ENCODE data around the gene ACBD4. TPM values are rescaled to one million over a fixed set of nuclear protein-coding genes. Genes with fewer than 3 reads are reported as not detected.

The ACBD4 gene
- total and polyA plus RNA-seq, 2 of the 13 experiments (the other 11 are each of a cell fraction or from before 2014, with no cell fraction given): 16.1 to 26.9 TPM

DNA sequence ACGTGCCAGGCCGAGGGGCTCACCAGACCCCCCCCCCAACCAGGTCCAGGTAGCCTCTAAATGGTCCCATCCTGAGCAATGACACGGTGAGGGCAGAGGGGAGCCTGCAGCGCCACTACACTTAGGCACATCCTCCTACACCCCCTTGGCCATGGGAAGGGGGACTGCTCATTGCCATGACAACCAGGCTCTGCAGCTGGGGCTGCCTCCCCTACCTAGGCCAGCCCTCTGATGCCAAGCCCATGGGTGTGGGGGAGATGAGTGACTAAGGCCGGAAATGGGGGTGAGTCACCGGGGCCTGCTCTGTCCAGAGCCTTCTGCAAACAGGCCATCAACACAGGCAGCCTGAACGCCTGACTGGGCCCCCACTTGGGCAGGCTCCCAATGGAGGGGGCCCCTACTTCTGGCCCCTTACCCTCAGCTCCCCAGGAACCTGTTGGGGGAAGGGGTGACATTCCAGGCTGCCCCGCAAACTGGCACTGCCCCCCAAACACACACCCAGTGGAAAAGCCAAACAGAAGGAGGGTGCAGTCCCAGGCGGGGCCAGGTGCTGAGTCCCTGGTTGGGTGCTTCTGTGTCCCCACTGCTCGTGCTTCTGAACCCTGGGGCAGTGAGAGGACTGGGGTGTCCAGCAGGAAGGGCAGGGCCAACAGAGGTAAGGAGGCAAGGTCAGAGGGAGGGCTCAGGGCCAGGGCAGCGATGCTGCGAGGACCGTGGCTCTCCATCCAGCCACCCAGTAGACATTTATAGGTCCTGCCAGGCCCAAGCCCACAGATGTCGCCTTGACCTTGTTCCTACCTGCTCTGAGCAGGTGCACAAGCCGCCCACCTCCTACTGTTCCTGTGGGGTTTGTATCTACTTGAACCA lies 11.3 kb upstream of the ACBD4 start (continued):
- 0 out of 2 replicates have a peak, but pooled peaks have one; percentile 62 for TF ChIP-seq ZNF337 (CRISPR knock-in tag; IDR thresholded peaks at IDR 0.05; ENCODE audit: borderline replicate concordance, low read depth)
- peak; percentile 43 for TF ChIP-seq HDAC2 (CRISPR knock-in tag; IDR thresholded peaks at IDR 0.05)
- TF ChIP-seq ATF2 (CRISPR knock-in tag; IDR thresholded peaks at IDR 0.05): no peak
- TF ChIP-seq, protein P1, sequence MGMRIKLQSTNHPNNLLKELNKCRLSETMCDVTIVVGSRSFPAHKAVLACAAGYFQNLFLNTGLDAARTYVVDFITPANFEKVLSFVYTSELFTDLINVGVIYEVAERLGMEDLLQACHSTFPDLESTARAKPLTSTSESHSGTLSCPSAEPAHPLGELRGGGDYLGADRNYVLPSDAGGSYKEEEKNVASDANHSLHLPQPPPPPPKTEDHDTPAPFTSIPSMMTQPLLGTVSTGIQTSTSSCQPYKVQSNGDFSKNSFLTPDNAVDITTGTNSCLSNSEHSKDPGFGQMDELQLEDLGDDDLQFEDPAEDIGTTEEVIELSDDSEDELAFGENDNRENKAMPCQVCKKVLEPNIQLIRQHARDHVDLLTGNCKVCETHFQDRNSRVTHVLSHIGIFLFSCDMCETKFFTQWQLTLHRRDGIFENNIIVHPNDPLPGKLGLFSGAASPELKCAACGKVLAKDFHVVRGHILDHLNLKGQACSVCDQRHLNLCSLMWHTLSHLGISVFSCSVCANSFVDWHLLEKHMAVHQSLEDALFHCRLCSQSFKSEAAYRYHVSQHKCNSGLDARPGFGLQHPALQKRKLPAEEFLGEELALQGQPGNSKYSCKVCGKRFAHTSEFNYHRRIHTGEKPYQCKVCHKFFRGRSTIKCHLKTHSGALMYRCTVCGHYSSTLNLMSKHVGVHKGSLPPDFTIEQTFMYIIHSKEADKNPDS (CRISPR knock-in tag; IDR thresholded peaks at IDR 0.05): no peak
- TF ChIP-seq SRSF1 (optimal IDR thresholded peaks at IDR 0.05; ENCODE audit: low read depth, low read length): peak; percentile 95
- peak; percentile 52; the same call in 1 of the 2 replicates for TF ChIP-seq ZNF710 (CRISPR knock-in tag; IDR thresholded peaks at IDR 0.05; ENCODE audit: borderline replicate concordance)
- TF ChIP-seq ZNF589 (CRISPR knock-in tag; conservative IDR thresholded peaks at IDR 0.05): 0 out of 2 replicates have a peak, but pooled peaks have one; percentile 60
- TF ChIP-seq PRPF4 (IDR thresholded peaks at IDR 0.05; ENCODE audit: low read depth, low read length, poor library complexity, severe bottlenecking): no peak
- peak; percentile 43; the same call in 1 of the 2 replicates for TF ChIP-seq MIXL1 (CRISPR knock-in tag; IDR thresholded peaks at IDR 0.05)
- TF ChIP-seq ZNF790 (CRISPR knock-in tag; IDR thresholded peaks at IDR 0.05; ENCODE audit: borderline replicate concordance): no peak
- TF ChIP-seq ZNF124 (CRISPR knock-in tag; IDR thresholded peaks at IDR 0.05): no peak
- peak; percentile 43 for TF ChIP-seq SALL1 (CRISPR knock-in tag; IDR thresholded peaks at IDR 0.05)
- TF ChIP-seq ARHGAP35 (CRISPR knock-in tag; IDR thresholded peaks at IDR 0.05; ENCODE audit: borderline replicate concordance): peak; percentile 4; the same call in 1 of the 2 replicates
- peak; percentile 87 for TF ChIP-seq RFX3 (CRISPR knock-in tag; IDR thresholded peaks at IDR 0.05)
- peak; percentile 77 for TF ChIP-seq ZNF772 (CRISPR knock-in tag; IDR thresholded peaks at IDR 0.05)
- TF ChIP-seq, protein P2, sequence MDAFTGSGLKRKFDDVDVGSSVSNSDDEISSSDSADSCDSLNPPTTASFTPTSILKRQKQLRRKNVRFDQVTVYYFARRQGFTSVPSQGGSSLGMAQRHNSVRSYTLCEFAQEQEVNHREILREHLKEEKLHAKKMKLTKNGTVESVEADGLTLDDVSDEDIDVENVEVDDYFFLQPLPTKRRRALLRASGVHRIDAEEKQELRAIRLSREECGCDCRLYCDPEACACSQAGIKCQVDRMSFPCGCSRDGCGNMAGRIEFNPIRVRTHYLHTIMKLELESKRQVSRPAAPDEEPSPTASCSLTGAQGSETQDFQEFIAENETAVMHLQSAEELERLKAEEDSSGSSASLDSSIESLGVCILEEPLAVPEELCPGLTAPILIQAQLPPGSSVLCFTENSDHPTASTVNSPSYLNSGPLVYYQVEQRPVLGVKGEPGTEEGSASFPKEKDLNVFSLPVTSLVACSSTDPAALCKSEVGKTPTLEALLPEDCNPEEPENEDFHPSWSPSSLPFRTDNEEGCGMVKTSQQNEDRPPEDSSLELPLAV (CRISPR knock-in tag; conservative IDR thresholded peaks at IDR 0.05; ENCODE audit: low read depth): no peak
- TF ChIP-seq, protein P3, sequence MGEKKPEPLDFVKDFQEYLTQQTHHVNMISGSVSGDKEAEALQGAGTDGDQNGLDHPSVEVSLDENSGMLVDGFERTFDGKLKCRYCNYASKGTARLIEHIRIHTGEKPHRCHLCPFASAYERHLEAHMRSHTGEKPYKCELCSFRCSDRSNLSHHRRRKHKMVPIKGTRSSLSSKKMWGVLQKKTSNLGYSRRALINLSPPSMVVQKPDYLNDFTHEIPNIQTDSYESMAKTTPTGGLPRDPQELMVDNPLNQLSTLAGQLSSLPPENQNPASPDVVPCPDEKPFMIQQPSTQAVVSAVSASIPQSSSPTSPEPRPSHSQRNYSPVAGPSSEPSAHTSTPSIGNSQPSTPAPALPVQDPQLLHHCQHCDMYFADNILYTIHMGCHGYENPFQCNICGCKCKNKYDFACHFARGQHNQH (CRISPR knock-in tag; IDR thresholded peaks at IDR 0.05): peak; percentile 84
- TF ChIP-seq NBN (conservative IDR thresholded peaks at IDR 0.05): no peak
- peak; percentile 88 for TF ChIP-seq ZNF547 (CRISPR knock-in tag; IDR thresholded peaks at IDR 0.05)
- TF ChIP-seq PCBP1 (IDR thresholded peaks at IDR 0.05; ENCODE audit: borderline replicate concordance, low read depth, low read length): peak; percentile 85
- TF ChIP-seq ZNF616 (CRISPR knock-in tag; IDR thresholded peaks at IDR 0.05; ENCODE audit: low read depth): 0 out of 2 replicates have a peak, but pooled peaks have one; percentile 49
